ENCODE measurements around the gene PAX3.

DNA sequence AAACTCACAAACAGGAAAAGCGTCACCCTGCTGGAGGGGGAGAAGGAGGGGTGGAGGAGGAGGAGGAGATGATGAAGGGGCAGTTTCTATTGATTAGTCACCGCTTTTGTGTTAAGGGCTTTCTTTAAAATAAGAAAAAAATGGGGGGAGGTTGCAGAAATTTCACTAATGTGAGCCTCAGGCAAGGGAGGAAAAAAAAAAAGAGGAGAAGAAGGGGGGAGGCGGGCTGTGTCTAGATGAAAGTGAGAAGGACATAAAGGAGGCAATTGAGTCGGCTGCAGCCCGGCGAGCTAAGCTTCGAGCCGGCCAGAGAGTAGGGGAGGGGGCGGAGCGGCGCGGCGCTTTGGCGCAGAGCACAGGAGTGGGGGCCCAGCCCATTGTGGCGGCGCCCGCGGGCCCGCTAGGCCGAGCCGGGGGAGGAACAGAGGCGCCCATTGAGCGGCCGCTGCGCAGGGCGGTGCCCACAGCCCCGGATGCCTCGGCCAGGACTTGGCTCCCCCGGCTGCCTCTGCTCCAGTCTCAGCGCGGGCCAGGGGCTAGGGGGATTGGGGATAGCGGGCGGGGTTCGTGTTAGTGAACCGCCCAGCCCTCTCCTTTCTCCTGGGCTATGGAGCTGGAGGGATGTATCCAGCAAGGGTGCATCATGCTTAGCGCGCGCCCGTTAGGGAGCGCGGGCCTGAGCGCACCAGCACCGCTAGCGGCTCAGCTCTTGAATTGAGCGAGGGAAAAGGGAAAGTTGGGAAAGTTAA lies 7.9 kb downstream of the PAX3 start:
- TF ChIP-seq, protein P1, sequence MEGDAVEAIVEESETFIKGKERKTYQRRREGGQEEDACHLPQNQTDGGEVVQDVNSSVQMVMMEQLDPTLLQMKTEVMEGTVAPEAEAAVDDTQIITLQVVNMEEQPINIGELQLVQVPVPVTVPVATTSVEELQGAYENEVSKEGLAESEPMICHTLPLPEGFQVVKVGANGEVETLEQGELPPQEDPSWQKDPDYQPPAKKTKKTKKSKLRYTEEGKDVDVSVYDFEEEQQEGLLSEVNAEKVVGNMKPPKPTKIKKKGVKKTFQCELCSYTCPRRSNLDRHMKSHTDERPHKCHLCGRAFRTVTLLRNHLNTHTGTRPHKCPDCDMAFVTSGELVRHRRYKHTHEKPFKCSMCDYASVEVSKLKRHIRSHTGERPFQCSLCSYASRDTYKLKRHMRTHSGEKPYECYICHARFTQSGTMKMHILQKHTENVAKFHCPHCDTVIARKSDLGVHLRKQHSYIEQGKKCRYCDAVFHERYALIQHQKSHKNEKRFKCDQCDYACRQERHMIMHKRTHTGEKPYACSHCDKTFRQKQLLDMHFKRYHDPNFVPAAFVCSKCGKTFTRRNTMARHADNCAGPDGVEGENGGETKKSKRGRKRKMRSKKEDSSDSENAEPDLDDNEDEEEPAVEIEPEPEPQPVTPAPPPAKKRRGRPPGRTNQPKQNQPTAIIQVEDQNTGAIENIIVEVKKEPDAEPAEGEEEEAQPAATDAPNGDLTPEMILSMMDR (IDR thresholded peaks at IDR 0.05; ENCODE audit: borderline replicate concordance, extremely low read depth, low read length, poor library complexity, severe bottlenecking): no peak
- no peak for TF ChIP-seq EZH2 (IDR thresholded peaks at IDR 0.05; ENCODE audit: borderline replicate concordance, low read depth, low read length, severe bottlenecking)
